Activated T-helper 1 cell treated with anti-CD3 and anti-CD28 coated beads, Interleukin-2, amount 50 U/mL, for 16 hours (primary cell): ENCODE results near the gene PAX2.

Source experiments
- DNase-seq, 2 donors: peaks; one replicate each; pipeline ENCODE4 v3.0.0-alpha.2; 2020; ENCODE audit warnings: low read depth in 1 of 2, low spot score in 1 of 2

The PAX2 gene

GRCh38 chr10:100812978-100813377 lies 67.6 kb downstream of the PAX2 start:
- no peak for DNase-seq

- DNase-seq: no peak
Observed at GRCh38 chr10:100814751-100815474, 69.5 kb downstream of the PAX2 start.

- no peak for DNase-seq
Observed at GRCh38 chr10:100816671-100817070, 71.3 kb downstream of the PAX2 start.

- no peak for DNase-seq
Observed at GRCh38 chr10:100817268-100817839, 72.0 kb downstream of the PAX2 start.

- DNase-seq: no peak
Observed at GRCh38 chr10:100819424-100819823, 74.0 kb downstream of the PAX2 start.

- no peak for DNase-seq
Observed at GRCh38 chr10:100823194-100823593, 77.8 kb downstream of the PAX2 start.

- no peak for DNase-seq
Observed at GRCh38 chr10:100824886-100825285, 79.5 kb downstream of the PAX2 start.

GRCh38 chr10:100825325-100825875 lies 80.0 kb downstream of the PAX2 start:
- DNase-seq: no peak

GRCh38 chr10:100826031-100826651 lies 80.8 kb downstream of the PAX2 start:
- no peak for DNase-seq

- no peak for DNase-seq
Observed at GRCh38 chr10:100826661-100826982, 81.2 kb downstream of the PAX2 start.

GRCh38 chr10:100826983-100827818 lies 81.8 kb downstream of the PAX2 start:
- DNase-seq: no peak

- DNase-seq: no peak
Observed at GRCh38 chr10:100827819-100828737, 82.7 kb downstream of the PAX2 start.

GRCh38 chr10:100828738-100829096 lies 83.3 kb downstream of the PAX2 start:
- no peak for DNase-seq

GRCh38 chr10:100829097-100829870 lies 83.9 kb downstream of the PAX2 start:
- DNase-seq: no peak

- DNase-seq: no peak
Observed at GRCh38 chr10:100829933-100830727, 84.7 kb downstream of the PAX2 start.

- no peak for DNase-seq
Observed at GRCh38 chr10:100830728-100831111, 85.3 kb downstream of the PAX2 start.

- DNase-seq: no peak
Observed at GRCh38 chr10:100831742-100832141, 86.4 kb downstream of the PAX2 start.

- no peak for DNase-seq
Observed at GRCh38 chr10:100835810-100836209, 90.4 kb downstream of the PAX2 start.

GRCh38 chr10:100836891-100837290 lies 91.5 kb downstream of the PAX2 start:
- DNase-seq: no peak
